VCaP (cell line): ENCODE results near the gene TSPAN11.

ENCODE experiments used
- H3K27ac ChIP-seq: fragments of 450-650 bp; 2 replicates; pipeline ENCODE4 v1.5.1; 2017
- CTCF ChIP-seq: fragments of 450-650 bp; conservative IDR thresholded peaks from 2 replicates; pipeline ENCODE4 v1.5.1; 2017; ENCODE audit warnings: mild to moderate bottlenecking, moderate library complexity

TSPAN11 gene

GRCh38 chr12:31004666-31005065 is 78.1 kb downstream of the TSPAN11 start:
- no peak overlapping the region for H3K27ac ChIP-seq
- no peak for TF ChIP-seq CTCF

GRCh38 chr12:31005256-31005943 is 78.9 kb downstream of the TSPAN11 start:
- H3K27ac ChIP-seq: no peak overlapping the region
- no peak for TF ChIP-seq CTCF

- H3K27ac ChIP-seq: no peak overlapping the region
Measured at GRCh38 chr12:31005944-31006361, 79.4 kb downstream of the TSPAN11 start.

GRCh38 chr12:31006416-31007152 is 80.0 kb downstream of the TSPAN11 start:
- H3K27ac ChIP-seq: no peak overlapping the region
- TF ChIP-seq CTCF: no peak

More at GRCh38 chr12:31005944-31006361, 79.4 kb downstream of the TSPAN11 start:
- TF ChIP-seq CTCF: no peak

- no peak overlapping the region for H3K27ac ChIP-seq
- TF ChIP-seq CTCF: no peak
Measured at GRCh38 chr12:31007153-31007495, 80.6 kb downstream of the TSPAN11 start.

- H3K27ac ChIP-seq: no peak overlapping the region
- TF ChIP-seq CTCF: no peak
Measured at GRCh38 chr12:31007636-31008175, 81.2 kb downstream of the TSPAN11 start.

- TF ChIP-seq CTCF: no peak
- H3K27ac ChIP-seq: 0 out of 2 replicates have a peak overlapping the region, but pooled peaks have one; percentile 5
Measured at GRCh38 chr12:31008241-31008761, 81.8 kb downstream of the TSPAN11 start.
